HG03095 (cell line): Measurements from ENCODE around the gene MAGI1.

Experiments
- ATAC-seq: cut with Tn5 transposase; IDR thresholded peaks from one replicate; pipeline ENCODE4 v1.9.1; 2021; ENCODE audit warnings: moderate library complexity; ENCODE audit not compliant: unreplicated experiment

Gene MAGI1

DNA sequence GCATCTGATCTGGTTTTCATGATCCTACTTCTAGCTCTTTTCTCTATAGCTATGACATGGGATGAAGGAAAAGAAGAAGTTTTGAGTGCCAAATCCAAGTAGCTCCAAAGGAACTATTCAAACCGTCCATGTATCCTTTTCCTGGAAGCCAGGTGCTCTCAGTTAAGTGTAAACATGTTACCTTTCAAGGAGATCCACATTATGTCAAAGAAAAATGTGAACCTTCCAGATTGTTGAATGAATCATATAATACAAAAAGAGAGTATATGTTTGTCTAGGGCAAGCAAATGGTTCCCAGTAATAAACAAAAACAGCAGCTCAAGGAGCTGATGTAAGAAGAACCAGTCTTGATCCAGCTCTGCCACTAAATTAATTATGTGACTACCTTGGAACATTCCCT lies 534.9 kb downstream of the MAGI1 start:
- no peak for ATAC-seq

DNA sequence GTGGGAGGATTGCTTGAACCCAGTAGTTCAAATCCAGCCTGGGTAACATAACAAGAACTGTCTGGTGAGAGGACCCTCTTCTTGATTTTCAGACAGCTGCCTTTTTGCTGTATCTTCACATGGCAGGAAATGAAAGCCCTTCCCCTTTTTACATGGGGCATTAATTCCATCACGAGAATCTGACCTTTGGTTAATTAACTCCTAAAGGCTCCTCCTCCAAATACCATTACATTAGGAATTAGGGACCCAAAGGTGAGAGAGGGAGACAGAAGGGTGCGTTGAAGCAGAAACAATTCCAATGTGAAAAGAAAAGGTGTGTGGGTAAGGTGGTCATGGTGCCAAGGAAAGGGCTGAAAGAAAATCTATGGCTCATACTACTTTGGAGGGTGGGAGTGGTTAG lies 536.2 kb downstream of the MAGI1 start:
- ATAC-seq = no peak

GRCh38 chr3:65500398-65501306 lies 538.1 kb downstream of the MAGI1 start:
- no peak for ATAC-seq

- ATAC-seq = no peak
These were observed 540.9 kb downstream of the MAGI1 start for GRCh38 chr3:65497846-65498245.

GRCh38 chr3:65497236-65497635 lies 541.5 kb downstream of the MAGI1 start:
- ATAC-seq = no peak

GRCh38 chr3:65493938-65494337 lies 544.8 kb downstream of the MAGI1 start:
- ATAC-seq = no peak

- no peak for ATAC-seq
These were observed 545.3 kb downstream of the MAGI1 start for GRCh38 chr3:65493371-65493882.

- no peak for ATAC-seq
These were observed 546.5 kb downstream of the MAGI1 start for GRCh38 chr3:65492249-65492648.

DNA sequence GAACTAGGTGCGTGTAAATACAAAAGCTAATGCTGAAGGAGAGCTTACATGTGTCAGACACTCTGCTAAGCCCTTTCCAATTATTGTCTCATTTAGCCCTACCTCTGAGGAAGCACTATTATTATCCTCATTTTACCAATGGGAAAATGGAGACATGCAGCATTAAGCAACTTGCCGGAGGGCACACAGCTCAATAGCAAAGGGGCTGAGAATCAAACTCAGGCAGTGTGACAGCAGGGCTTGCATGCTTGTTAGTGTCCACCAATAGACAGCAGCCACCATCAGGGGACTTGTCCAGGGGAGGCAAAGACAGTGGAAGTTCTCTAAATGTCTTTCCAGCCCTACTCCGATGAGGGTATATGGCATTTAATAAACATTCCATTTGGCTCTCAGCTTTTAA lies 548.6 kb downstream of the MAGI1 start:
- ATAC-seq = no peak

- no peak for ATAC-seq
These were observed 549.5 kb downstream of the MAGI1 start for GRCh38 chr3:65489253-65489652.

DNA sequence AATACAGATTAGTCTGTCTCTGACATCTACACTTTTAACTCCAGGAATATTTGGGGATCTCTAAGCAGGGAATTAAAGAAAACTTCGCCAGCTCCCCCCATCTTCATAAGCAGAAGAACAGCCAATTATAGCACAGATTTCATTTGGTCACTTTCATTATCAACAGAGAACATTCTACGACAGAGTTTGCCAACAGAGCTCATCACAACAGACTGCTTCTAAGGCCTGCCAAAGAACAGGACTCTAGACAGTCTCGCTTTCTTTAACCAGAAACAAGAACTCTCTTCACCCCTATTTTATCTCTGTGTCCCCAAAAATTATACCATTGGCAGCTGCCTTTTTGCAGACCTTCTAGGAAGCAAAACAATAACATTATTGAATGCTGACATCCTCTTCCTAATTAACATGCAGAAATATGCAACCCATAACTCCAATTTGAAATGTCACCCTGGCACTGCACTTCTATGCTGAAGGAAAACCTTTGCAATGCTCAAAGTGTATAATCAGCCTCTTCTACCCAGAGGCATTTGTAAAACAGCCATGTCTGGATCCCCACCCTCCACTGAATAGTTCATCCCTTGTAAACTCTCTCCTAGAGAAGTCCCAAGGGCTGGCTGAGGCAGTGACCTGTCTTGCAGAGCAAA lies 552.8 kb downstream of the MAGI1 start:
- ATAC-seq = no peak

DNA sequence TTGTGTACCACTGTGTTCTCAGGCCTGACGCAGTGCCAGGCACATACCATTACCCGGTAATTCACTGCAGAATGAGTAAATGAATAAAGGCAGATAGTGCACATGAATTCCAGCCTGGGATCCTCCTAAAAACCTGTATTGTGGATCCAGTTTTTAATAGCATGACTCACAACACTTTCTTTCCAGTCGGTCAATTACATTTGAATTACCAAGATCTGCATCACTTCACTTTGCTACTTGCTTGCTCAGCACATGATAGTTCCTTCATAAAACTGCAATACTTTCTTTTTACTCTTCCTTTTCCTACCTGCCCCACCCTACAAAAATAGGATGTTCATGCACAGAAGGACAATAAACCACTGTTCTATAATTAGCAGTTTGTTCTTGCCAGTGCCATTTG lies 553.8 kb downstream of the MAGI1 start:
- ATAC-seq = no peak

DNA sequence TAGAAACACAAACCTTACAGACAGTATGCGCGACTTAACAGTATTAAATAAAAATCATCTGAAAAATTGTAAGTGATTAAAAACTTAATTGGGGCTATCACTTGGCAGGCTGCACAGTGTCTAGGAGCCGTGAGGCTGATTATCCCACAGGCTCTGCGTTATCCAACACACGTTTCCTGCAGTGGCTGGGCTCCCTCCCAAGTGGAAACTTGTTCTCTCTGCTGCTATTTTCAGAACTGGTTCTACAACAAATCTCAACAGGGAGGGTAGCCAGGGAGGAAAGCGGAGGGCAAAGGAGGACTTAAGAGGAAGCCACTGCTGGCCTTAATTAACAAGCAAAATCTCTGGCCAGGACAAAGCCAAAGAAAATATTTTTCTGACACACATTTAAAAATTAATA lies 555.2 kb downstream of the MAGI1 start:
- ATAC-seq = no peak

GRCh38 chr3:65483011-65483410 lies 555.7 kb downstream of the MAGI1 start:
- ATAC-seq = no peak

GRCh38 chr3:65481085-65481484 lies 557.6 kb downstream of the MAGI1 start:
- no peak for ATAC-seq

GRCh38 chr3:65479990-65480389 lies 558.7 kb downstream of the MAGI1 start:
- ATAC-seq = no peak

DNA sequence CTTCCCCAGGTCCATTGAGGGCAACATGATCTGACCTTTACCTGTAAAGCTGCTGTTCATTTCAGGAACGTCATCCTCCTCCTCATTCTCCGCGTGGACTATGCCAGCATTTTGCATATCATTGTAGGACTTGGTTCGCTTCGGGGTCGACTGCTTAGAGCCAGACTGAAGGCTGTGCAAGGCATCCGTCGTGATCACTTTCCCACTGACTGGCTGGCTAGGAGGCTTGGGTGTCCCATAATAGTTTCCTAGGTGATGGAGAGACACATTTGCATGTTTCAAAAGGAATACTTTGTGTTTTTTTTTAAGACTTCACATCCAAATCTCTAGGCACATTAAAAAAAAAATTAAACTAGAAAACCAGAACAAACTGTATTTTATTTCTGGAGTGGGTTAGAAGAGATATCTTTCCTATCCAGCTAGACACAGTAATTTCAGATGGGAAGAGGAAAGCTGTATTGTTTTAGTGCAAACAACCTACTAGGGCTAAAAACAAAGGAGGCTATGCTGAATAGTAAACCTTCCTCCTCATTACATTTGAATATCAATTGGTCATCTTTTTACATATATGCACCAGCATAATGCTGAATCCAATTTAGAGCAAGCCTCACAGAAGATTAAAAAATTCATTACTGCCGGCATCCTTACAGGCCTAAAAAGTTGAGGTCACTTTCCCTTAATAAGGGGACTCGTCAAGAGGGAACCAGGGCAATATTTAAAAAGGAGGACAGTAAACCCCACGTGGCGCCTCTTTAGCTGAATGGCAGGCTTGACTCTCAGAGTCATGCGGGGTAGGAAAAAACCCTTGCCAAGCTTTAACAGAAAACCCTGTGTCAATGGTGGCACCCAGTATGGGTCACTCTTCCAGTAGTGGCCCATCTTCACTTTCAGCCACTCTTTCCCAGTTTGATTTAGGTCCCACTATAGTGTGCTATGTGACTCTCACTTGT lies 559.9 kb downstream of the MAGI1 start:
- no peak for ATAC-seq

DNA sequence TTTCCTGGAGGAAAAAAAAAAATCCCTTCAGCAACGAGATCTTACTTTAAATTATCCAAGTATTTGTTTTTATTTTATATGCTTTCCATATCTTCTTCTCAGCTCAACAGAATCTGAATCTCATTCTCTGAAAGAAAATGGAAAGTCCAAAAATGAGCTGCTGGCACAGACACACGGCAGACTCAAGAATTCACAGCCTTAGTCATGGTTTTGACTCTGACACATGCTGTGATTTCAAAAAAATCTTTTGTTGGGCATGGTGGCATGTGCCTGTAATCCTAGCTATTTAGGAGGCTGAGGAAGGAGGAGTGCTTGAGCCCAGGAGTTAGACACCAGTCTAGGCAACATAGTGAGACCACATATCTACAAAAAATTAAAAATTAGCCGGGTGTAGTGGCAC lies 565.0 kb downstream of the MAGI1 start:
- no peak for ATAC-seq

DNA sequence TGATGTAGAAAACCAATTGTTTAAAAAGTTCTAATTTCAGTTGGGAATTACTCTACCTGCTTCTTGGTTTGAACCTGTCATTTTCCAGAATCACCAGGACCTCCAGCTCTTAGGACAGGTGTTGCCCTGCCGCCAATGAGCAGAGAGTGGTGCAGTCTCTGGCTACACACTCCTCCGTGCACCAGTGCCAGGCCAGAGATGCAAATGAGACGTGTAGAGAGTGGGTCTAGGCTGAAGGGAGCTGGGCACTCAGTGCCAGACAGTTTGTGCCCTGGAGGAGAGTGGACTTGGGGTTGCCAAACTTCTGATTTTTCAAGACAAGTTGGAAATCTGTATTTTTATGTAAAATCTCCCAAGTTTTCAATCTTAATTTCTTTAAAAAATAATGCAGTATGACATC lies 566.2 kb downstream of the MAGI1 start:
- no peak for ATAC-seq

GRCh38 chr3:65466300-65466988 lies 572.3 kb downstream of the MAGI1 start:
- no peak for ATAC-seq
